GM23338 (cell line): ENCODE measurements around the gene MAZ. TPM values are rescaled to one million over a fixed set of nuclear protein-coding genes. Genes with fewer than 3 reads are reported as not detected.

Experiments
- ATAC-seq: fragments of 200-7000 bp; cut with Tn5 transposase; 3 replicates; pipeline ENCODE4 v1.9.1; 2020
- DNase-seq: peaks from one replicate; pipeline ENCODE4 v3.0.0-alpha.2; 2015; ENCODE audit warnings: low spot score
- H2AFZ ChIP-seq: fragments of 200-600 bp; sonication (generic); 2 replicates; pipeline ENCODE4 v1.8.0; 2016; ENCODE audit warnings: antibody characterized with exemption, mild to moderate bottlenecking, moderate library complexity
- H3F3A ChIP-seq: fragments of 200-600 bp; sonication (generic); replicated peaks from 2 replicates; pipeline ENCODE4 v1.8.0; 2017; ENCODE audit warnings: antibody characterized with exemption, mixed run types, low read depth
- H3K27ac ChIP-seq: fragments of 200-600 bp; sonication (generic); 2 replicates; pipeline ENCODE4 v1.6.1; 2016; ENCODE audit warnings: low read depth
- H3K27me3 ChIP-seq: fragments of 200-600 bp; sonication (generic); 2 replicates; pipeline ENCODE4 v1.8.0; 2016; ENCODE audit warnings: mild to moderate bottlenecking, mixed run types, moderate library complexity; ENCODE audit not compliant: insufficient read depth
- H3K36me3 ChIP-seq: fragments of 200-600 bp; sonication (generic); 2 replicates; pipeline ENCODE4 v1.8.0; 2016; ENCODE audit warnings: mild to moderate bottlenecking; ENCODE audit not compliant: insufficient read depth
- H3K4me1 ChIP-seq: fragments of 200-600 bp; sonication (generic); 2 replicates; pipeline ENCODE4 v1.8.0; 2016; ENCODE audit warnings: mild to moderate bottlenecking, moderate library complexity; ENCODE audit not compliant: insufficient read depth
- H3K4me2 ChIP-seq: fragments of 200-600 bp; sonication (generic); 2 replicates; pipeline ENCODE4 v1.7.1; 2017; ENCODE audit warnings: mixed run types
- H3K4me3 ChIP-seq: fragments of 200-600 bp; sonication (generic); 2 replicates; pipeline ENCODE4 v1.6.1; 2016; ENCODE audit warnings: mixed run types
- H3K79me2 ChIP-seq: fragments of 200-600 bp; sonication (generic); replicated peaks from 2 replicates; pipeline ENCODE4 v1.8.0; 2017; ENCODE audit warnings: mild to moderate bottlenecking; ENCODE audit not compliant: insufficient read depth
- H3K9me2 ChIP-seq: fragments of 200-600 bp; sonication (generic); 2 replicates; pipeline ENCODE4 v1.8.0; 2017; ENCODE audit not compliant: insufficient read depth
- H4K20me1 ChIP-seq: fragments of 200-600 bp; sonication (generic); replicated peaks from 2 replicates; pipeline ENCODE4 v1.8.0; 2017; ENCODE audit warnings: mild to moderate bottlenecking; ENCODE audit not compliant: insufficient read depth
- H3K27ac Mint-ChIP-seq: 2 replicates; pipeline ENCODE4 v1.8.0; 2020; ENCODE audit warnings: inconsistent platforms, mild to moderate bottlenecking, moderate library complexity, mixed read lengths
- H3K27me3 Mint-ChIP-seq: 3 replicates; pipeline ENCODE4 v1.8.0; 2022; ENCODE audit warnings: low read depth, mild to moderate bottlenecking, moderate library complexity, mixed read lengths, inconsistent platforms; ENCODE audit not compliant: insufficient read depth, poor library complexity
- H3K36me3 Mint-ChIP-seq: 3 replicates; pipeline ENCODE4 v1.8.0; 2021; ENCODE audit warnings: low read depth, mild to moderate bottlenecking, inconsistent platforms, moderate library complexity, mixed read lengths
- H3K4me1 Mint-ChIP-seq: 3 replicates; pipeline ENCODE4 v1.8.0; 2020; ENCODE audit warnings: mild to moderate bottlenecking, inconsistent platforms, mixed read lengths
- H3K4me3 Mint-ChIP-seq: 3 replicates; pipeline ENCODE4 v1.8.0; 2021; ENCODE audit warnings: moderate library complexity, mild to moderate bottlenecking, inconsistent platforms, mixed read lengths
- H3K9me3 Mint-ChIP-seq: 3 replicates; pipeline ENCODE4 v1.8.0; 2020; ENCODE audit warnings: moderate library complexity, mild to moderate bottlenecking, inconsistent platforms, mixed read lengths
- POLR2AphosphoS5 ChIP-seq: IDR thresholded peaks from 2 replicates; pipeline ENCODE4 v1.6.1; 2016; ENCODE audit warnings: antibody characterized with exemption, low read depth
- ZNF331 ChIP-seq: fragments of 250-450 bp; sonication (Bioruptor Pico); IDR thresholded peaks from 2 replicates; pipeline ENCODE4 v1.5.0; 2020; ENCODE audit warnings: low read depth, mild to moderate bottlenecking, moderate library complexity
- polyA plus RNA-seq: library from polyadenylated mRNA; unstranded; fragments of >200 nt; fragmentation: Nextera tagmentation; extraction: Ambion mirVana; gene quantifications from 2 replicates; pipeline ENCODE4 v1.2.1, GENCODE V29; 2016
- total RNA-seq: library from RNA; depleted of rRNA; stranded (reverse); fragments of >200 nt; shearing (Covaris generic); gene quantifications from 2 replicates; pipeline ENCODE4 v1.2.3, GENCODE V29; 2014
- TF ChIP-seq, protein P1 (sequence below): IDR thresholded peaks from 2 replicates; pipeline ENCODE4 v1.6.1; 2016; ENCODE audit warnings: antibody characterized with exemption

The MAZ gene
- total and polyA plus RNA-seq, 2 experiments from 2014 or later, result 155 to 270 TPM

- peaks cover 53% of the 10 kb centered on the region for H3K4me1 Mint-ChIP-seq
- peaks cover 33% of the 10 kb centered on the region for H3F3A ChIP-seq
- H3K27me3 Mint-ChIP-seq, result peaks cover 49% of the 10 kb centered on the region
- H3K4me2 ChIP-seq, result peak overlapping the region; percentile 98
- TF ChIP-seq ZNF331 (CRISPR knock-in tag), result no peak
- peak; percentile 67 for TF ChIP-seq POLR2AphosphoS5
- peaks cover 9% of the 10 kb centered on the region; the same call in 1 of the 2 replicates for H3K36me3 ChIP-seq
- peak overlapping the region; percentile 100 for H3K4me3 ChIP-seq
- H2AFZ ChIP-seq, result peak overlapping the region; percentile 43; the same call in 1 of the 2 replicates
- no peaks in the 10 kb centered on the region for H3K9me2 ChIP-seq
- peak; percentile 99 for DNase-seq
- no peaks in the 10 kb centered on the region for H3K27me3 ChIP-seq
- peaks cover 13% of the 10 kb centered on the region; the same call in 1 of the 2 replicates for H4K20me1 ChIP-seq
- H3K9me3 Mint-ChIP-seq, result peaks cover 8% of the 10 kb centered on the region
- peaks cover 57% of the 10 kb centered on the region for H3K4me1 ChIP-seq
- peak; percentile 67 for ATAC-seq
- peak overlapping the region; percentile 86 for H3K4me3 Mint-ChIP-seq
- H3K27ac Mint-ChIP-seq, result peak overlapping the region; percentile 75
- peaks cover 31% of the 10 kb centered on the region for H3K36me3 Mint-ChIP-seq
- H3K79me2 ChIP-seq, result peaks cover 28% of the 10 kb centered on the region
- peak overlapping the region; percentile 89 for H3K27ac ChIP-seq
Observed at GRCh38 chr16:29811170-29811895, 5.0 kb downstream of the MAZ start.

DNA sequence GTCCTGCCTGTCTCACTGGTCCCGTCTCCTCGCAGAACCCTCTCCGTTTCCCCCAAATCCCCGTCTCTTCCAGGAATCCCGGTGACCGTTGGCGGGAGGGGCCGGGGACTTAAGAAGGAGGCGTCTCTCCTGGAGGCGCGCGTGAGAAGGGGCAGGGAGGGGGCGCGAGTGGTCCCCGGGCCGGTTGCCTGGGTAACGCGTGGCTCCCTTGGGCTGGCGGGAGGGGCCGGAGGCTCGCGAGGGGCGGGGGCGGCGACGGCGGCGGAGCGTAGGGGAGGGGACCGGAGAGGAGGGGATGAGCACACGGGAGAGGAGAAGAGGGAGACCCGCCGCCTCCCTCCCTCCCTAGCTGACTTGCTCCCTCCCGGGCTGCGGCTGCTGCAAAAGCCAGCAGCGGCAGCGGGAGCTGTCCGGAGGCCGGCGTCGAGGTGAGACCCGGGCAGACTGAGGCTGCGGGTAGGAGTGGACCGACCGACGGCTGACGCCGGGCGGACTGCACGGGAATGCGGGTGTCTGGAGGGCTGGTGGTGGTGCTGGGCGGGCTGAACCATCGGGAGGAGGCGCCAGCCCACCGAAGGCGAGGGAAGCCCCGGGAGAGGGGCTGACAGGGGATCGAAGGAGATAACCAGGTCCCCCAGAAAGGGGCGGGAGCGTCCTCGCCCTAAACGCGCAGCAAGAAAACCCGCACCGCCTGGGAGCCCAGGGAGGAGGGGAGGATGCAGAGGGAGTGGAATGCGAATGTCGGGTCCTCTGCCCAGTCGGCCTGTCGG lies 5.8 kb downstream of the MAZ start, which contains the start of gene PRRT2:
TSS of gene PRRT2 (plus strand) at position 298 of the 770 bp plus-strand sequence. CDS start 862 bp downstream, outside the sequence.
- peaks cover 58% of the 10 kb centered on the region for H3K4me1 ChIP-seq
- DNase-seq (peak; percentile 71), ATAC-seq (peak; percentile 6)

More for the DNA sequence above, 5.8 kb downstream of the MAZ start, which contains the start of gene PRRT2:
- Mint-ChIP-seq H3K27ac (peak within 1 kb of the TSS; percentile 75), H3K36me3 (peaks cover 35% of the 10 kb centered on the region), H3K4me3 (peak within 1 kb of the TSS; percentile 86), H3K27me3 (peaks cover 49% of the 10 kb centered on the region), H3K9me3 (peaks cover 8% of the 10 kb centered on the region), H3K4me1 (peaks cover 54% of the 10 kb centered on the region)
- Histone ChIP-seq H3K36me3 (peaks cover 9% of the 10 kb centered on the region; the same call in 1 of the 2 replicates), H2AFZ (peak within 1 kb of the TSS; percentile 87), H3K79me2 (peaks cover 29% of the 10 kb centered on the region), H4K20me1 (peaks cover 13% of the 10 kb centered on the region; the same call in 1 of the 2 replicates), H3K4me2 (peak within 1 kb of the TSS; percentile 98), H3K9me2 (no peaks in the 10 kb centered on the region), H3K4me3 (peak within 1 kb of the TSS; percentile 100), H3F3A (peaks cover 38% of the 10 kb centered on the region), H3K27me3 (no peaks in the 10 kb centered on the region), H3K27ac (peak within 1 kb of the TSS; percentile 89)
- TF ChIP-seq, protein P1, sequence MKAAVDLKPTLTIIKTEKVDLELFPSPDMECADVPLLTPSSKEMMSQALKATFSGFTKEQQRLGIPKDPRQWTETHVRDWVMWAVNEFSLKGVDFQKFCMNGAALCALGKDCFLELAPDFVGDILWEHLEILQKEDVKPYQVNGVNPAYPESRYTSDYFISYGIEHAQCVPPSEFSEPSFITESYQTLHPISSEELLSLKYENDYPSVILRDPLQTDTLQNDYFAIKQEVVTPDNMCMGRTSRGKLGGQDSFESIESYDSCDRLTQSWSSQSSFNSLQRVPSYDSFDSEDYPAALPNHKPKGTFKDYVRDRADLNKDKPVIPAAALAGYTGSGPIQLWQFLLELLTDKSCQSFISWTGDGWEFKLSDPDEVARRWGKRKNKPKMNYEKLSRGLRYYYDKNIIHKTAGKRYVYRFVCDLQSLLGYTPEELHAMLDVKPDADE, result no peak
- peak; percentile 42; the same call in 1 of the 2 replicates for TF ChIP-seq POLR2AphosphoS5
